Activated naive CD8-positive, alpha-beta T cell treated with anti-CD3 and anti-CD28 coated beads, Interleukin-2, amount 50 U/mL, for 24 hours (primary cell): ENCODE results near the gene COL23A1.

Experiments
- ATAC-seq: fragments of 150-1000 bp; cut with Tn5 transposase; one replicate; pipeline ENCODE4 v1.10.0; 2021
- DNase-seq: peaks from one replicate; pipeline ENCODE4 v3.0.0; 2021
- H3K27ac Mint-ChIP-seq: one replicate; pipeline ENCODE4 v1.8.0; 2021; ENCODE audit warnings: mild to moderate bottlenecking, mixed read lengths
- H3K27me3 Mint-ChIP-seq: one replicate; pipeline ENCODE4 v1.8.0; 2021; ENCODE audit warnings: mixed read lengths
- H3K36me3 Mint-ChIP-seq: one replicate; pipeline ENCODE4 v1.8.0; 2021; ENCODE audit warnings: low read depth, mixed read lengths
- H3K4me1 Mint-ChIP-seq: one replicate; pipeline ENCODE4 v1.8.0; 2021; ENCODE audit warnings: mixed read lengths
- H3K4me3 Mint-ChIP-seq: one replicate; pipeline ENCODE4 v1.8.0; 2021; ENCODE audit warnings: mild to moderate bottlenecking, moderate library complexity, mixed read lengths
- H3K9me3 Mint-ChIP-seq: one replicate; pipeline ENCODE4 v1.8.0; 2021; ENCODE audit warnings: mixed read lengths

The COL23A1 gene

DNA sequence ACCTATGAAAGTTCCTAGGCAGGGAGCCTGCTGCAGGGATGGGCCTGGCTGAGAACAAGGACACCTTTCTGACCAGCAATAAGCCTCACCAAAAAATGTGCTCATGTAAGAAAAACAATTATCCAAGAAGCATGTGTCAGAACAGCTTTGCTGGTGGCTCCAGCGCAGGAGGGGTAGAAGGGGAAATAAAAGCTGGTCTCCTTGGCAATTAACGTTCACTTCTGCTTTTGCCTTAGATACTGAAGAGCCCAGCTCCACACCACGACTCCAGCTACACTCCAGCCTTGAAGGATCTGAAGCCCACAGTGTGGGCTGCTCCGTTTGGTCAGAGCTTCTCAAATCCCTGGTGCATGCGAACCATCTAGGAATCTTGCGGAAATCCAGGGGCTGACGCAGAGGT, 250.0 kb downstream of the COL23A1 start:
- H3K9me3 Mint-ChIP-seq, result no peaks in the 10 kb centered on the region
- ATAC-seq (no peak), DNase-seq (no peak)
- H3K27ac Mint-ChIP-seq, result no peak overlapping the region
- no peaks in the 10 kb centered on the region for H3K36me3 Mint-ChIP-seq
- no peaks in the 10 kb centered on the region for H3K27me3 Mint-ChIP-seq
- H3K4me3 Mint-ChIP-seq, result no peak overlapping the region
- no peaks in the 10 kb centered on the region for H3K4me1 Mint-ChIP-seq

DNA sequence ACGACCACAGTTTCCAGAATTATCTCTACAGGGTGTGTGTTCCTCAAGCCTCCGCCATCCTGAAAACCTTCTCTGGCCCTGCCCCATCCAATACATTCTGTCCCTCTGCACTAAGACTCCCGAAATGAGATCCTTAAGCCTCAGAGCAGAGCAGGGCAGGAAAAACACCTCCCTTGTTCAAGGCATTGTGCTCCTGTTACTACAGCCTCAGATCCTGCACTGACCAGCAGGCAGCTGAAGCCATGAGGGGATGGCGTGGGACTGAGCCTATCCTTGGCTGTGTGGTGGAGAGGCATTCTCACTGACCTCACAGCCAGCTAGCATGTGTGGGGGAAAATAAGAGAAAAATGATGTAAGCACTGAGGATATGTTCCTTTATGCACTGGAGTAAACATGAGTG, 250.9 kb downstream of the COL23A1 start:
- DNase-seq (no peak), ATAC-seq (peak; percentile 18)
- Mint-ChIP-seq H3K27ac (no peak overlapping the region), H3K36me3 (no peaks in the 10 kb centered on the region), H3K27me3 (no peaks in the 10 kb centered on the region), H3K4me3 (no peak overlapping the region), H3K4me1 (no peaks in the 10 kb centered on the region), H3K9me3 (no peaks in the 10 kb centered on the region)

DNA sequence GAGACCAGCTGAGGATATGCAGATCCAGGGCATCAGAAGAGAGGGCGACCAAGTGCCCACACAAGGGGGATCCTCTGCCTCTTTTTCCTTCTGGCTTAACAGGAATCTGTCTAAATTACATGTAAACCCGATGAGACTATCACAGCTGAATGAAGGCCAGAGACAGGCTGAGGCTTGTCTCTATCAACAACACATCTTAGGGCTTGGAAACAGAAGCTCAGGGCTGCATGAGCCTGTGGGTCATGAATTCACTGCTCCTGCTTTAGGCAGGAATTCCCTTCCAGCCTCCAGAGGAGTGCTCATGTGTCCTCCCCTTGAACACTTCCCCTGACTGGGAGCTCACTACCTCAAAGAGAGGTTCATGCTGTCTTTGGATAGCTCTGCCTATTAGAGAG, 251.4 kb downstream of the COL23A1 start:
- H3K27me3 Mint-ChIP-seq, result no peaks in the 10 kb centered on the region
- H3K4me3 Mint-ChIP-seq, result no peak overlapping the region
- no peaks in the 10 kb centered on the region for H3K36me3 Mint-ChIP-seq
- no peaks in the 10 kb centered on the region for H3K9me3 Mint-ChIP-seq
- no peak overlapping the region for H3K27ac Mint-ChIP-seq
- no peaks in the 10 kb centered on the region for H3K4me1 Mint-ChIP-seq
- ATAC-seq (no peak), DNase-seq (no peak)

DNA sequence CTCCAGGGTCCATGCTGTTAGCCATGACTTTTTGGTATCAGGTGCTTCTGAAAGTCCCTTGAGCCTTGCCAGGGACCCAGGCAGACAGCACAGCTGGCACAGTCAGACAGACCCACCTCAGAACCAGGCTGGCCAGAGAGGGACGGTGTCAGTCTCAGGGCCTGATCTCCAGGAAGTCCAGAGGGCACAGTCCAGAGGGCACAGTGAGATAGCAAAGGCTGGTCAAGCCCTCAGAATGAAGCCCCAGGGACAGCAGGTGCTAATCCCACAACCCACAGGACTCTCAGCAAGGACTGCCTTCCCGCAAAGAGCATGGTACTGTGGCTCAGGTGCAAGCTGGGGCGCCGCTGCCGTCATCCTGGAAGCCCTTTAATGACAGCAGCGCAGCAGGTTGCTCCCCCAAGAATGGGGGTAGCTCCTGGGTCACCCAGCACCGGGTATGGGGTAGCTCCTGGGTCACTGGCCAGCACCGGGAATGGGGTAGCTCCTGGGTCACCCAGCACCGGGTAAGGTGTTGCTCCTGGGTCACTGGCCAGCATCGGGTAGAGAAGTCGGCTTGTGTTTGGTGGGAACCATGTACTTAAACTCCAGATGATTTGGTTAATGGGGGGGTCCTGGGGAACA, 252.0 kb downstream of the COL23A1 start:
- H3K27me3 Mint-ChIP-seq, result no peaks in the 10 kb centered on the region
- no peaks in the 10 kb centered on the region for H3K9me3 Mint-ChIP-seq
- ATAC-seq, result no peak
- H3K4me1 Mint-ChIP-seq, result no peaks in the 10 kb centered on the region
- H3K27ac Mint-ChIP-seq, result no peak overlapping the region
- DNase-seq, result no peak
- H3K4me3 Mint-ChIP-seq, result no peak overlapping the region
- no peaks in the 10 kb centered on the region for H3K36me3 Mint-ChIP-seq

DNA sequence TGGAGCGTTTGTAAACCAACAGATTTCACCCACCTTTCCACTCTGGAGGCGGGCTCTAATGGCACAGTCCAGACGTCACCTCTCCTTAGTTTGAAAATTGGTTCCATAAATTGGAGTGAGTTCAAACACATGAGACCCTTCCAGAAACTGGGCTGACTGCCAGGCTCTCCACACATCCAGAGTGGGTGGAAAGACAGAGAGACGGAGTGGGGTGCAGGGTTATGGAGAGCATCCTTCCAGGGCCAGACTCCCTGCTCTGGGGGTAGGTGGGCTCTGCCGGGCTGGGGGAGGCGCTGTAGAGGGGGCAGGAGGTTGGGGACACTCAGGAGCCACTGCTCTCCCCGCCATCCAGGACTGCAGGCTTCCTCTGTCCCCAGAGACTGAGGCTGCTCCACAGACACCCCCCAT, 252.9 kb downstream of the COL23A1 start:
- no peak overlapping the region for H3K27ac Mint-ChIP-seq
- no peak for ATAC-seq
- DNase-seq, result no peak

DNA sequence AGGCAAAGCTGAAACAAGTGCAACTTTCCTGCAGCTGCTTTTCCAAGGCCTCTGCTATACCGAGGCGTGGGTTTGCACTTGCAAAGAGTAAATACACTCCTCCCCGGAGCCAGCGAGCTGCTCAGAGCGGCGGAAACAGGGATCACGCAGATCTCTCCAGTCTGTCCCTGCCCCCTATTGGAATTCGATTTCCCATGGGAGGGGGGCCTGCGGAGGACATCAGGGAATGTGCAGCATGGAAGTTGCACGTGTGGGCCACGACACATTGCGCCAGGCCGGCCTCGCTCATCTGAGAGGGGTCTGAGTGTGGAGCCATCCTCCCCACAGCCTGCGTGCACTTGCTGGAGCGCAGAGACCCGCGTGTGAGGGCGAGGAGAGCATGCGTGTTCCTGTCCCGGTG, 253.3 kb downstream of the COL23A1 start:
- H3K4me3 Mint-ChIP-seq, result no peak overlapping the region
- H3K9me3 Mint-ChIP-seq, result no peaks in the 10 kb centered on the region
- no peak overlapping the region for H3K27ac Mint-ChIP-seq
- ATAC-seq (no peak), DNase-seq (no peak)
- no peaks in the 10 kb centered on the region for H3K36me3 Mint-ChIP-seq
- H3K4me1 Mint-ChIP-seq, result no peaks in the 10 kb centered on the region
- H3K27me3 Mint-ChIP-seq, result no peaks in the 10 kb centered on the region

More for the DNA sequence above, 252.9 kb downstream of the COL23A1 start:
- H3K36me3 Mint-ChIP-seq, result no peaks in the 10 kb centered on the region
- no peaks in the 10 kb centered on the region for H3K27me3 Mint-ChIP-seq
- H3K9me3 Mint-ChIP-seq, result no peaks in the 10 kb centered on the region
- H3K4me1 Mint-ChIP-seq, result no peaks in the 10 kb centered on the region
- no peak overlapping the region for H3K4me3 Mint-ChIP-seq

DNA sequence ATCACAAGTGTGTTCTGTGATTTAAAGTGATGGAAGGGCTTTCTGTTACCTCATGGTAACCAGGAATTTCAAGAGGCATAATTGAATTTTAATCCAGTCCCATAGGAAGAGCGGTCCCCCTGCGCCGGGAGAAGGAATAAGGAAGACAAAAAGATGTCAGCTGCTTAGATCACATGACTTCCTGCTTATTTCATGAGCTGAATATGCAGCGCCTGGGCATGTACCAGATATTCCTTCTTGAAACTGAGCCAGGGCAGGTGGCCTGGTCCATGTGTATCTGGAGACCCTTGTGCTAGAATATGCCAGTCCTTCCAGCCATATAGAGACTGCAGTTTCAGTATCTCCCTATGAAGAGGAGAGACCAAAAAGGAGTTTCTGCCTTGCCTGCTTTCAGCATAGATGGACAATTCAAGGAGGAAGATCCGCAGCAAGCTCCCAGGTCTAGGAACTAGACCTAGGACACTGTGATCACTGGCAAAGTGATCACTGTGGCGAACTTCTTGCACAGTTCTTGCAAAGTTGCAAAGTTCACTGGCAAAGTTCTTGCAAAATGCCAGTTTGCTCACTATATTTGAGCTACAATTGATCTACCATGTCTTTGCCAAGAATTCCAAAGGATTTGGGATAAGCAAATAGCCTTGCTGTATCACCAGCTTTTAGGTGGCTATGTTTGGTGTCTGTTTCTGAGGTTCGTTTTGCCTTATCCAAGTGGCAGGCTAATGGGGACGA, 254.7 kb downstream of the COL23A1 start:
- no peak overlapping the region for H3K27ac Mint-ChIP-seq
- ATAC-seq, result no peak
- H3K27me3 Mint-ChIP-seq, result no peaks in the 10 kb centered on the region
- no peaks in the 10 kb centered on the region for H3K36me3 Mint-ChIP-seq
- H3K4me1 Mint-ChIP-seq, result peaks cover 4% of the 10 kb centered on the region
- DNase-seq, result no peak
- H3K9me3 Mint-ChIP-seq, result no peaks in the 10 kb centered on the region
- H3K4me3 Mint-ChIP-seq, result no peak overlapping the region

DNA sequence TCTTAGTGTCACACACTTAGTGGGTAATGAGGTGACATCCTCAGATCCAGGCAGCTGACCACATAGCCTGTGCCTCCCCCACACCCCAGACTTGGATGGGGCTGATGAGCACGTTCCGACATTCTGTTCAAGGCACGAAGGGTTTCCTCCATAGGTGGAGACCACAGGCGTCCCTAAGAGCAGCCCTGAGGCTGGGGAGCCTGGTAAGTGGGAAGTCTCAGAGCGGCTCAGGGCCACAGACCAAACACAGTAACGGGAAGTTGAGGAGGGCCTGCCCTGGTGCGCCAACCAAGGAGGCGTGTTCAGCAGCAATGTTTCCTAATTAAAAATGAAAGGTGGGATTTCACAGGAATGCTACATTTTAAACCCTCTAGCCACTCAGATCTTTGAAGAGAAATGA, 255.3 kb downstream of the COL23A1 start:
- ATAC-seq, result no peak

DNA sequence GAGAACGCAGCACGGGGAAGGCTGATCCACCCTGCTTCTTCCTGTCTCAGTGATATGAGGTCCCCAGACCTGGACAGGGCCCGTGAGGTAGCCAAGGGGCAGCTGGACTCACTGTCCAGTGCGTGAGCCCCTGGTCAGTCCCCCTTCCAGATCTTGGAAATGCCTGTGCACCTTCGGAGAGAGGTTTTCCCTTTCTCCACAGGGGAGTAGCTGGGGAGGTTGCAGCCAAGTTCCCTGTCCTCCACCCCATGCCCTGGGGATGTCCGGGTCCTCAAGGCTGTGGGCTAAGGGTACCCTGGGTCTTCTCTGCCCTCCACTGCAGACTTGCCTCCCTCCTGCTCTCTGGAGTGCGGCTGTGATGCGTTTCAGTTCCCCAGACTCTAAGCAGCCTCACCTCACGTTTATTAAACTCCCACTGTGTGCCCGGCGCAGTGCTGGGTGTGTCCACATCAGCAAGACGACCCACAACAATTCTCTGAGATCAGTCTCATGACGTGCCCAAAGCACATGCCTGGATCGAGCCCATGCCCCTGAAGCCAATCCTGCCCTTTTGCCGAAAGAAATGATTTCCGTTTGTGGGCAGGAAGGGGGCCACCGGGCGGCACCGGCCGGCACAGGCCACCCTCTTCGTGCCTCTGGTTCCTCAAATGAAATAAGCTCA, 256.2 kb downstream of the COL23A1 start:
- Mint-ChIP-seq H3K36me3 (no peaks in the 10 kb centered on the region), H3K27me3 (no peaks in the 10 kb centered on the region), H3K4me3 (no peak overlapping the region), H3K4me1 (peaks cover 4% of the 10 kb centered on the region), H3K27ac (no peak overlapping the region), H3K9me3 (no peaks in the 10 kb centered on the region)
- DNase-seq (no peak), ATAC-seq (no peak)

More for the DNA sequence above, 255.3 kb downstream of the COL23A1 start:
- H3K36me3 Mint-ChIP-seq, result no peaks in the 10 kb centered on the region
- no peaks in the 10 kb centered on the region for H3K27me3 Mint-ChIP-seq
- H3K4me3 Mint-ChIP-seq, result no peak overlapping the region
- H3K9me3 Mint-ChIP-seq, result no peaks in the 10 kb centered on the region
- no peak for DNase-seq
- no peak overlapping the region for H3K27ac Mint-ChIP-seq
- H3K4me1 Mint-ChIP-seq, result peaks cover 4% of the 10 kb centered on the region

DNA sequence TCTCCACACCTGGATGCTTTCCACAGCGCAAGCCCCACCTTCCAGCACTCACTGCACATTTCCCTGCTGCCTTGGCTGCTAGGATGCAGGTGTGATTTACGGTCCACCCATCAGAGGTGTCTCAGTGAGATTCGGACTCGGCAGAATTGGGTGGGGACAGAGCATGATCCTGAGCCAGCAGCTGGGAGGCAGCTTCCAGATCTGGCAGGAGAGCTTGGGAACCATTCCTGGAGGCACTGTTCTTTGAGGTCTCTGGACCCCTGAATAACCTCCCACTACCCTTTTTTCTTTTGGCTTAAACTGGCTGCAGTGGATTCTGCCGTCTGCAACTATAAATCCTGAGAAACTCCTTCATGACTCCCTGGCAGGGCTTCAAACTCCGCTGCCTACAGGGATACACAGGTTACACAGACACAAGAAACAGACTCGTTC, 258.0 kb downstream of the COL23A1 start:
- H3K27ac Mint-ChIP-seq, result no peak overlapping the region
- H3K4me3 Mint-ChIP-seq, result no peak overlapping the region
- ATAC-seq, result no peak
- H3K9me3 Mint-ChIP-seq, result no peaks in the 10 kb centered on the region
- H3K27me3 Mint-ChIP-seq, result no peaks in the 10 kb centered on the region
- DNase-seq, result no peak
- H3K4me1 Mint-ChIP-seq, result peaks cover 4% of the 10 kb centered on the region
- H3K36me3 Mint-ChIP-seq, result no peaks in the 10 kb centered on the region

DNA sequence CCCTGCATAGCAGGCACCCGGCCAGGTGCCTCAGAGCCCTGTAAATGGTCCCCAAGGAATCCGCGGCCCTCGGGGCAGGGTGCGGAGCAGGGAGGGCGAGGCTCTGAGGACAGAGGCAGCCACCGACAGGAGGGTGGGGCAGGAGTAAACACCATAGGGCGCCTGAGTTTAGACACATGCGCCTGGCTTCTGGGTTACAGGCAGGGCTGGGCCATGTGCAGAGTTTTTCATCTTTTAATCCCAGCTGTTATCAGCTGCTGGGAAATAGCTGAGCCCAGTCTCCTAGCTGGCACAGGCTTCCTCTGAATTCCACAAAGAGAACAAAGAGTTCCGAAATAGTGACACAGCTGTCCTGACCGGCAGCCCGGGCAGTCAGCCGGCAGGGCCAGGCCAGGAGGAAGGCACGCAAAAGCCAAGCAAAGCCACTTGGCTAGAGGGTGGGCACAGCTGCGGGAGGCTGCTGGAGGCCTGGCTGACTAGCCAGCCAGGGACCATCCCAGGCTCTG, 258.6 kb downstream of the COL23A1 start:
- Mint-ChIP-seq H3K27ac (no peak overlapping the region), H3K27me3 (no peaks in the 10 kb centered on the region), H3K4me1 (peaks cover 4% of the 10 kb centered on the region), H3K36me3 (no peaks in the 10 kb centered on the region), H3K4me3 (no peak overlapping the region), H3K9me3 (no peaks in the 10 kb centered on the region)
- ATAC-seq, result no peak
- DNase-seq, result no peak

DNA sequence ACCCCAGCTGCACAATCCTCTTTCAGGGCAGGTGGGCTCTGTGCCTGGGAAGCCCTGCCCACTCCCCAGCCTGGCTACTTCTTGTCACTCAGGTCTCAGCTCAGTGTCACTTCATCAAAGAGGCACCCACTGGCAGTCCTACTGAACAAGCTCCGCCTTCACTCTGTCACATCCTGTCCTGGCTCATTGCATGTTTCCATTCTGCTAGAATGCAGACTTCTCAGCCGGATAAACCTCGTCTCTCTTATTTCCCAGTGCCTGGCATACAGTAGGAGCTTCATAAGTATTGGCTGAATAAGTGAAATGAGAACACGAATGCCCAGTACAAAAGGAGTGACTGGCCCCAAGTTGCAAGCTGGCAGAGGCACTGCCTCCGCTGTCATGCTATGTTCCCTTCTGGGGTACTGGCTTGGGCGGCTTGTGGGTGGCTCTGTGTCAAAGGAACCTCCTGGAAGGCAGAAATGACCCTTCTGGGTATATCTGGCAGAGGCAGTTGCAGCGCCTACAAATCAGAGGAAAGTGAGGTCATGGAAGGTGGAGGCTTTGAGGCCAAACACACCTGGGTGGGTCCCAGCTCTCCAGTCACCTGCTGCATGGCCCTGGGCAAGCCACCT, 259.3 kb downstream of the COL23A1 start:
- DNase-seq (no peak), ATAC-seq (peak; percentile 55)
- Mint-ChIP-seq H3K4me1 (peaks cover 4% of the 10 kb centered on the region), H3K4me3 (no peak overlapping the region), H3K36me3 (no peaks in the 10 kb centered on the region), H3K9me3 (no peaks in the 10 kb centered on the region), H3K27me3 (no peaks in the 10 kb centered on the region), H3K27ac (no peak overlapping the region)

DNA sequence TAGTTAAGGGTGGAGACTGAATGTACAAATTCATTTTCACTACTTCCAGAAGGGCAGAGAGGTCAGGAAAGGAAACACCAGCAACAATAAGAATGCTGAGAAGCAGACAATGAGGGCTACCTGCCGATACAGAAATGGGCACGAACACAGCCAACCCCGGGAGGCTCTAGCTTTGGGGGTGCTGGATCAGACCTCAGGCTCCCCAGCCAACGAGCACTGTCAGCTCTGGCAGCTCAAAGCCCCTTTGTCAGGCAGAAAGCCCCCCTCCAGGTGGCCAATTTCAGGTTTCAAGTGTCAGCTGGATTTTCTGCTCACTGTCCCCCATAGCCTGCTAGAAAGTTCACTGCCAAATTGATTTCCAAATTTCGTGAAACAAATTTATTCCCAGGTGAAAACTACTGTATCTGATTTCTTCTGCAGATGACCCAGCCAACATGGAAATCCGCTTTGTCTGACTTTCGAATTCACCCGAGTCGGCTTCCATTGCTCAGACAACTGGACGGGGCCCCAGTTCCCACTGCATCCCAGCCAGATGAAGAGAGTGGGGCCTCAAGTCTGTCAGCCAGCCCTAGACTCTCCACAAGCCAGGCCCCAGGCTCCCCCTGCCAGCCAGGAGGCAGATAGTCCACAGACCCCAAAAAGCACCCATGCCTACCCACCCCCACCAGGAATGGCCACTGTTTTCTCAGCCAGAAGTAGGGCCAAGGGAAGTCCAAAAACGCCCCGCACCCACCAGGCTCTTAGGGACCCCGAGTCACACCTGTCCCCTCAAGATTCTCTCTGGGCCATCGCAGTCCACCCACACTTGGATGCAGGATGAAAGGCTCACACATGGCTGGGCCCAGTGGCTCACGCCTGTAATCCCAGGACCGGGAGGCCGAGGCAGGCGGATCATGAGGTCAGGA, 261.1 kb downstream of the COL23A1 start:
- Mint-ChIP-seq H3K27ac (no peak overlapping the region), H3K27me3 (no peaks in the 10 kb centered on the region), H3K9me3 (no peaks in the 10 kb centered on the region), H3K36me3 (no peaks in the 10 kb centered on the region), H3K4me1 (peaks cover 4% of the 10 kb centered on the region), H3K4me3 (no peak overlapping the region)
- no peak for DNase-seq
- no peak for ATAC-seq
